ENCODE results near the gene MS4A13. TPM values are rescaled to one million over a fixed set of nuclear protein-coding genes. Genes with fewer than 3 reads are reported as not detected.
A peak's percentile ranks its signal among the peaks of the same experiment; 100 is the strongest.
"Not testable (repeated sequence)": the region's sequence is repeated elsewhere in the genome, so short reads cannot be mapped to it uniquely, and the experiment has no call there.

Gene MS4A13
- total and polyA plus RNA-seq, 4 experiments from 2014 or later, result not detected

DNA sequence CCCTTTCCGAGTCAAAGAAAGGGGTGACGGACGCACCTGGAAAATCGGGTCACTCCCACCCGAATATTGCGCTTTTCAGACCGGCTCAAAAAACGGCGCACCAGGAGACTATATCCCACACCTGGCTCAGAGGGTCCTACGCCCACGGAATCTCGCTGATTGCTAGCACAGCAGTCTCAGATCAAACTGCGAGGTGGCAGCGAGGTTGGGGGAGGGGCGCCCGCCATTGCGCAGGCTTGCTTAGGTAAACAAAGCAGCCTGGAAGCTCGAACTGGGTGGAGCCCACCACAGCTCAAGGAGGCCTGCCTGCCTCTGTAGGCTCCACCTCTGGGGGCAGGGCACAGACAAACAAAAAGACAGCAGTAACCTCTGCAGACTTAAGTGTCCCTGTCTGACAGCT is 17.2 kb downstream of the MS4A13 start:
- H3K4me3 ChIP-seq (ENCODE audit: low read length in 2 of 2); H3K27ac ChIP-seq (ENCODE audit: low read depth, low read length); H3K36me3 ChIP-seq (ENCODE audit: insufficient read depth, low read length); intact Hi-C loops (cut with micrococcal nuclease); H3K4me1 ChIP-seq (ENCODE audit: insufficient read depth, low read length); POLR2A ChIA-PET (ENCODE audit: partially characterized antibody); H3K27ac Mint-ChIP-seq; H3K9me3 ChIP-seq (ENCODE audit: control insufficient read depth in 1 of 2, low read length in 2 of 2); H3K4me1 Mint-ChIP-seq; H3K4me3 Mint-ChIP-seq; CTCF ChIA-PET (ENCODE audit: partially characterized antibody); H3K36me3 Mint-ChIP-seq; H3K27me3 ChIP-seq (ENCODE audit: insufficient read depth, low read length): not testable (repeated sequence)
- H3K27me3 Mint-ChIP-seq, result peaks cover 2 to 12% of the 10 kb centered on the region in 2 donors
- peaks cover 0 to 11% (median 4%) of the 10 kb centered on the region in 8 donors for H3K9me3 Mint-ChIP-seq
- peak in 1 of 5 donors; percentile 21 for DNase-seq

DNA sequence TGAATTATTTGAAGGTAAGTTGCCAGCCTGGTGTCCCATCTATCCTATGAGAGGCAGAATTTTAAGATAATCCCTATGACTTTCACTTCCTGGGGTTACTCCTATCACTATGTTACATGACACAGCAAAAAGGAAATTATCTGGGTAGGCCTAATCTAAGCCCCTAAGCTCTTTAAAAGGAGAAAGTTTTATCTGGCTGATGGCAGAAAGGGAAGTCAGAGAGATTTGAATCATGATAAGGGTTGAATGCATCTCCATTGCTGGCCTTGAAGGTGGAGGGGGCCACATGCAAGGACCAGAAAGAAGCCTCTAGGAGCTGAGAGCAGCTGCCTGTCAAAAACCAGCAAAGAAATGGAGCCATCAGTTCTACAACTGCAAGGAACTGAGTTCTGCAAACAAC is 23.4 kb downstream of the MS4A13 start:
- H3K27ac ChIP-seq (ENCODE audit: low read depth, low read length); H3K4me1 Mint-ChIP-seq; H3K27ac Mint-ChIP-seq; CTCF ChIA-PET (ENCODE audit: partially characterized antibody); H3K4me3 ChIP-seq (ENCODE audit: low read length in 2 of 2); H3K9me3 ChIP-seq (ENCODE audit: control insufficient read depth in 1 of 2, low read length in 2 of 2); intact Hi-C loops (cut with micrococcal nuclease); H3K36me3 ChIP-seq (ENCODE audit: insufficient read depth, low read length); H3K27me3 Mint-ChIP-seq; H3K36me3 Mint-ChIP-seq; H3K4me3 Mint-ChIP-seq; POLR2A ChIA-PET (ENCODE audit: partially characterized antibody); H3K27me3 ChIP-seq (ENCODE audit: insufficient read depth, low read length); DNase-seq; H3K4me1 ChIP-seq (ENCODE audit: insufficient read depth, low read length): not testable (repeated sequence)
- H3K9me3 Mint-ChIP-seq, result peaks cover 0 to 11% (median 2%) of the 10 kb centered on the region in 8 donors

DNA sequence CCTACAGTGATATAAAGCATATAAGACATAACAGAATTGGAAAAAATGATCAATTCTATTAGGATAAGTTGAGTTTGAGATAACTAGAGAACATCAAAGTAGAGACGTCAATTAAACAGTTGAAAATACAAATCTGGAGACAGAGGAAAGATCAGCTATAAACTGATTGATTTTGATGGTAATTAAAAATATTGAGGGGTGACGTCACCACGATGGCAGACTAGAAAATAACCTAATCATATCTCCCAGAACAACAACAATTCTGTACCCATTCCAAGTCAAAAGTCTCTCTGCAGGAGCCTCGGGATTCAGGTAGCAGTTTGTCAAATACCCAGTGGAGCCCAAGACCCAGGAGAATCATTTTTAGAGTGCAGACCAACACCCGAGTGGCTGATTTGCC is 28.9 kb downstream of the MS4A13 start:
- Mint-ChIP-seq H3K36me3 (no peaks in the 10 kb centered on the region), H3K4me3 (no peak overlapping the region), H3K27me3 (peaks cover 7 to 15% of the 10 kb centered on the region in 2 donors), H3K9me3 (peaks cover 0 to 16% (median 3%) of the 10 kb centered on the region in 8 donors), H3K4me1 (no peaks in the 10 kb centered on the region), H3K27ac (no peak overlapping the region)
- ChIA-PET POLR2A (ENCODE audit: partially characterized antibody) (no interaction called here), CTCF (ENCODE audit: partially characterized antibody) (no interaction called here)
- DNase-seq, result no peak
- Histone ChIP-seq H3K4me3 (ENCODE audit: low read length in 2 of 2) (no peak overlapping the region), H3K9me3 (ENCODE audit: control insufficient read depth in 1 of 2, low read length in 2 of 2) (no peaks in the 10 kb centered on the region), H3K27ac (ENCODE audit: low read depth, low read length) (no peak overlapping the region), H3K36me3 (ENCODE audit: insufficient read depth, low read length) (no peaks in the 10 kb centered on the region), H3K27me3 (ENCODE audit: insufficient read depth, low read length) (no peaks in the 10 kb centered on the region), H3K4me1 (ENCODE audit: insufficient read depth, low read length) (no peaks in the 10 kb centered on the region)
- intact Hi-C loops (cut with micrococcal nuclease), result no loop called here

DNA sequence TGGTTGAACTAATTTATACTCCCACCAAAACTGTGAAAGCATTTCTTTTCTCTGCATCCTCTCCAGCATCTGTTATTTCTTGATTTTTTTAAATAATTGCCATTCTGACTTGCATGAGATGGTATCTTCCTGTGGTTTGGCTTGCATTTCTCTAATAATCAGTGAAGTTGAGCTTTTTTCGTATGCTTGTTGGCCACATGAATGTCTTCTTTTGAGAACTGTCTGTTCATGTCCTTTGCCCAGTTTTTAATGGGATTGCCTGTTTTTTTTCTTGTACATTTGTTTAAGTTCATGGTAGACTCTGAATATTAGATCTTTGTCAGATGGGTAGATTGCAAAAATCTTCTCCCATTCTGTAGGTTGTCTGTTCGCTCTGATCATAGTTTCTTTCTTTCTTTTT is 46.1 kb downstream of the MS4A13 start:
- no peak overlapping the region for H3K4me3 Mint-ChIP-seq
- POLR2A ChIA-PET (ENCODE audit: partially characterized antibody), result no interaction called here
- DNase-seq, result no peak
- H3K4me3 ChIP-seq (ENCODE audit: low read length in 2 of 2), result no peak overlapping the region
- H3K27me3 ChIP-seq (ENCODE audit: insufficient read depth, low read length), result no peaks in the 10 kb centered on the region
- no peaks in the 10 kb centered on the region for H3K36me3 Mint-ChIP-seq
- H3K36me3 ChIP-seq (ENCODE audit: insufficient read depth, low read length), result no peaks in the 10 kb centered on the region
- H3K27ac ChIP-seq (ENCODE audit: low read depth, low read length), result no peak overlapping the region
- H3K9me3 Mint-ChIP-seq, result peaks cover 2 to 55% (median 31%) of the 10 kb centered on the region in 8 donors
- peaks cover 4 to 7% of the 10 kb centered on the region in 2 donors for H3K27me3 Mint-ChIP-seq
- H3K4me1 Mint-ChIP-seq, result no peaks in the 10 kb centered on the region
- no peaks in the 10 kb centered on the region for H3K4me1 ChIP-seq (ENCODE audit: insufficient read depth, low read length)
- CTCF ChIA-PET (ENCODE audit: partially characterized antibody), result no interaction called here
- intact Hi-C loops (cut with micrococcal nuclease), result no loop called here
- H3K9me3 ChIP-seq (ENCODE audit: control insufficient read depth in 1 of 2, low read length in 2 of 2), result no peaks in the 10 kb centered on the region
- H3K27ac Mint-ChIP-seq, result no peak overlapping the region

DNA sequence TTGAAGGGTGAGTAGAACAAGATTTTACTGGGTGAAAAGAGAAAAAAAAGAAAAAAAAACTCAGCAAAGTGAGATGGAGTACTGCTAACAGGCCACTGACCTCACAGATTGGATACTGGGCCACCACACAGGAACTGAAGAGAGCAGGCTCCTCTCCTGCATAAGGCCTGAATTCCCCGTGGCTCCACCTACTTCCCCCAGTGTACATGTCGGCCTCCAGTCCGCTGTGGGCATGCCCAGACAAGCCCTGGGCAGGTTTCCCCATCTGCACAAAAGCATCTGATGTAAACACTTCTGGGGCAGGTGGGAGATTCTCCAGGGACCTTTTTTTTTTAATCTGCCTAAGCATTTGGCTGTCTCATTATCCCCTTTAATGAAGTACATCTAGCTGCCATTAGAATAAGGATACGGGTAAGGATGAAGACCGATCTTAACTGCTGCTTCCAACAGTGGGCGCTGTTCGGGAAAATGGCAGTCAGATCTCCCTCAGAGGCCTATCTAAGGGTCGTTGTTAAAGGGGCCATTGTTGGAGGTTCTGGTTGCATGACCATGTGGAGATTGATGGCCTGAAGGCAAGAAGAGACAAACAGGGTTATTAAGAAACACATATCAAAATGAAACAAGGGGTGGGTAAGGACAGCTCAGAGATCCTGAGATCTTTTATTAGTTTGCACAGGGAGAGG is 48.5 kb downstream of the MS4A13 start:
- no peak overlapping the region for H3K27ac ChIP-seq (ENCODE audit: low read depth, low read length)
- Mint-ChIP-seq H3K4me3 (no peak overlapping the region), H3K27ac (no peak overlapping the region), H3K27me3 (peaks cover 6 to 10% of the 10 kb centered on the region in 2 donors), H3K4me1 (no peaks in the 10 kb centered on the region), H3K36me3 (no peaks in the 10 kb centered on the region), H3K9me3 (peaks cover 2 to 36% (median 23%) of the 10 kb centered on the region in 8 donors)
- H3K9me3 ChIP-seq (ENCODE audit: control insufficient read depth in 1 of 2, low read length in 2 of 2), result no peaks in the 10 kb centered on the region
- no peak overlapping the region for H3K4me3 ChIP-seq (ENCODE audit: low read length in 2 of 2)
- no peak for DNase-seq
- H3K27me3 ChIP-seq (ENCODE audit: insufficient read depth, low read length), result no peaks in the 10 kb centered on the region
- CTCF ChIA-PET (ENCODE audit: partially characterized antibody), result no interaction called here
- intact Hi-C loops (cut with micrococcal nuclease), result no loop called here
- POLR2A ChIA-PET (ENCODE audit: partially characterized antibody), result no interaction called here
- no peaks in the 10 kb centered on the region for H3K36me3 ChIP-seq (ENCODE audit: insufficient read depth, low read length)
- no peaks in the 10 kb centered on the region for H3K4me1 ChIP-seq (ENCODE audit: insufficient read depth, low read length)

DNA sequence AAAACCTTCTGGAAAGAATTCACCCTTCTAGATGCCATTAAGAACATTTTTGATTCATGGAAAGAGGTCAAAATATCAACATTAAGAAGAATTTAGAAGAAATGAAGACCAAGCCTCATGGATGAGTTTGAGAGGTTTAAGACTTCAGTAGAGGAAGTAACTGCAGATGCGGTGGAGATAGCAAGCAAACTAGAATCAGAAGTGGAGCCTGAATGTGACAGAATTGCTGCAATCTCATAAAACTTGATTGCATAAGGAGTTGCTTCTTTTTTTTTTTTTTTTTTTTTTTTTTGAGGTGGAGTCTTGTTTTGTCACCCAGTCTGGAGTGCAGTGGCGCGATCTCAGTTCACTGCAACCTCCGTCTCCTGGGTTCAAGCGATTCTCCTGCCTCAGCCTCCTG is 51.6 kb downstream of the MS4A13 start:
- H3K27me3 Mint-ChIP-seq, result peaks cover 8 to 16% of the 10 kb centered on the region in 2 donors
- H3K9me3 ChIP-seq (ENCODE audit: control insufficient read depth in 1 of 2, low read length in 2 of 2), result no peaks in the 10 kb centered on the region
- H3K4me1 Mint-ChIP-seq, result no peaks in the 10 kb centered on the region

DNA sequence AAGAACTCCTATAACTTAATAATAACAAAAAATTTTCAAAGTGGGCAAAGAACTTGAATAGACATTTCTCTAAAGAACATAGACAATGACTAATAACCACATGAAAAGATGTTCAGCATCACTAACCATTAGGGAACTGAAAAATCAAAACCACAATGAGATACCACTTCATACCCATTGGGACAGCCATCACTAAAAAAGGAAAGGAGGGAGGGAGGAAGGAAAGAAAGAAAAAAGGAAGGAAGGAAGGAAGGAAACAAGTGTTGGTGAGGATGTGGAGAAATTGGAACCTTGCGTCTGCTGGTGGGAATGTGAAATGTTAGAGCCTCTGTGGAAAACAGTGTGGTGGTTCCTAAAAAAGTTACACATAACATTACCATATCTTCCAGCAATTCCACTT is 55.8 kb downstream of the MS4A13 start:
- intact Hi-C loops (cut with micrococcal nuclease), result no loop called here
- H3K36me3 ChIP-seq (ENCODE audit: insufficient read depth, low read length), result no peaks in the 10 kb centered on the region
- no peak overlapping the region for H3K4me3 ChIP-seq (ENCODE audit: low read length in 2 of 2)
- no peaks in the 10 kb centered on the region for H3K4me1 ChIP-seq (ENCODE audit: insufficient read depth, low read length)
- Mint-ChIP-seq H3K4me3 (no peak overlapping the region), H3K27ac (no peak overlapping the region), H3K36me3 (no peaks in the 10 kb centered on the region), H3K27me3 (peaks cover 9 to 10% of the 10 kb centered on the region in 2 donors), H3K4me1 (no peaks in the 10 kb centered on the region), H3K9me3 (peaks cover 0 to 5% (median 0%) of the 10 kb centered on the region in 8 donors)
- H3K27me3 ChIP-seq (ENCODE audit: insufficient read depth, low read length), result no peaks in the 10 kb centered on the region
- ChIA-PET CTCF (ENCODE audit: partially characterized antibody) (no interaction called here), POLR2A (ENCODE audit: partially characterized antibody) (no interaction called here)
- no peak overlapping the region for H3K27ac ChIP-seq (ENCODE audit: low read depth, low read length)
- DNase-seq, result no peak
- no peaks in the 10 kb centered on the region for H3K9me3 ChIP-seq (ENCODE audit: control insufficient read depth in 1 of 2, low read length in 2 of 2)

More for the DNA sequence above, 51.6 kb downstream of the MS4A13 start:
- CTCF ChIA-PET (ENCODE audit: partially characterized antibody), result no interaction called here
- Mint-ChIP-seq H3K4me3 (no peak overlapping the region), H3K36me3 (no peaks in the 10 kb centered on the region), H3K9me3 (peaks cover 0 to 17% (median 8%) of the 10 kb centered on the region in 8 donors), H3K27ac (no peak overlapping the region)
- Histone ChIP-seq H3K27ac (ENCODE audit: low read depth, low read length) (no peak overlapping the region), H3K27me3 (ENCODE audit: insufficient read depth, low read length) (no peaks in the 10 kb centered on the region), H3K4me1 (ENCODE audit: insufficient read depth, low read length) (no peaks in the 10 kb centered on the region), H3K36me3 (ENCODE audit: insufficient read depth, low read length) (no peaks in the 10 kb centered on the region), H3K4me3 (ENCODE audit: low read length in 2 of 2) (no peak overlapping the region)
- POLR2A ChIA-PET (ENCODE audit: partially characterized antibody), result no interaction called here
- DNase-seq, result no peak
- intact Hi-C loops (cut with micrococcal nuclease), result no loop called here

DNA sequence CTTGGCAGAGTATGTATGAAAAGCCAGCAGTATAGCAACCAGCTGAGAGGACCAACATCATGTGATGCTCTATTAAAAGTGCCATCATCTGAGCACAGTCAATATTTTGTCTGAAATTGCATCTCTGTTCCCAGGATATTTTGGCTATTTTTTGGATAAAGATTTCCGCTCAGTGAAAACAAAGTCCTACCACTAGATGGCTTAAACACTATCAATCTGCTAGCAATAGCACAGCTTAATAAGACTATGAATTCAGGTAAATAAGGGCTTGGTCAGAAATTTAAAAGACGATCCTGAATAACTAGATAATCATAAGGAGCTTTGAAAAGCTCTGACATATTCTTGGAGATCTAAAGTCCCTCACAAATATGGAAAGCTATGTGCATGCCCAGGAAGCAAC is 74.4 kb downstream of the MS4A13 start:
- H3K4me3 ChIP-seq (ENCODE audit: low read length in 2 of 2), result no peak overlapping the region
- no peaks in the 10 kb centered on the region for H3K36me3 ChIP-seq (ENCODE audit: insufficient read depth, low read length)
- H3K27ac Mint-ChIP-seq, result no peak overlapping the region
- no peak for DNase-seq
- H3K27ac ChIP-seq (ENCODE audit: low read depth, low read length), result no peak overlapping the region
- no peaks in the 10 kb centered on the region for H3K4me1 Mint-ChIP-seq
- peaks cover 0 to 3% of the 10 kb centered on the region in 2 donors for H3K9me3 ChIP-seq (ENCODE audit: control insufficient read depth in 1 of 2, low read length in 2 of 2)
- peaks cover 0 to 26% (median 16%) of the 10 kb centered on the region in 8 donors for H3K9me3 Mint-ChIP-seq
- POLR2A ChIA-PET (ENCODE audit: partially characterized antibody), result no interaction called here
- intact Hi-C loops (cut with micrococcal nuclease), result no loop called here
- CTCF ChIA-PET (ENCODE audit: partially characterized antibody), result no interaction called here
- H3K27me3 ChIP-seq (ENCODE audit: insufficient read depth, low read length), result no peaks in the 10 kb centered on the region
- H3K4me1 ChIP-seq (ENCODE audit: insufficient read depth, low read length), result no peaks in the 10 kb centered on the region
- H3K27me3 Mint-ChIP-seq, result peaks cover 5 to 8% of the 10 kb centered on the region in 2 donors
- H3K36me3 Mint-ChIP-seq, result no peaks in the 10 kb centered on the region
- no peak overlapping the region for H3K4me3 Mint-ChIP-seq

Data from CD4-positive, alpha-beta memory T cell (primary cell).